HepG2 (cell line): ENCODE measurements around the gene VSIG8. TPM values are rescaled to one million over a fixed set of nuclear protein-coding genes. Genes with fewer than 3 reads are reported as not detected.

Source experiments
- ATAC-seq: fragments of 200-7000 bp; cut with Tn5 transposase; 3 replicates; pipeline ENCODE4 v1.9.1; 2020; ENCODE audit warnings: mild to moderate bottlenecking, moderate library complexity
- BruUV-seq: library from RNA; stranded (reverse); fragments of 400-500 nt; replicated peaks from 2 replicates; lab custom pipeline; 2021; lab: Mats Ljungman, UMichigan
- CTCF ChIA-PET: fragments of 300-600 bp; formaldehyde crosslinking; extraction: SDS; loops from one replicate; lab custom pipeline; 2021; ENCODE audit warnings: low total read pairs, inconsistent platforms, low intra/inter-chr PET ratio; lab: Yijun Ruan, JAX
- POLR2A ChIA-PET: fragments of 350-600 bp; sonication (Branson Sonifier 250); formaldehyde crosslinking; loops from one replicate; lab custom pipeline; 2020; ENCODE audit warnings: antibody characterized with exemption, inconsistent platforms; lab: Yijun Ruan, JAX
- DNase-seq: peaks from one replicate; pipeline ENCODE4 v3.0.0-alpha.2; 2015; ENCODE audit warnings: low spot score
- FAIRE-seq: peaks from 3 replicates; lab custom pipeline; 2011; peaks lifted over from hg19 to GRCh38; lab: Jason Lieb, UNC
- H2AFZ ChIP-seq: one replicate; pipeline ENCODE4 v1.6.1; 2011; ENCODE audit warnings: low read length, inconsistent platforms
- H3K27ac ChIP-seq: fragments of 300-600 bp; 3 replicates; pipeline ENCODE4 v1.8.0; 2011; ENCODE audit warnings: mixed run types, mild to moderate bottlenecking, mixed read lengths, low read length, inconsistent platforms; ENCODE audit not compliant: insufficient read depth; ENCODE audit errors: extremely low read length
- H3K27me3 ChIP-seq, 2 experiments: fragments of 200-600 bp in 1 of 2; 2 replicates in 1 of 2; 3 replicates in 1 of 2; pipeline versions ENCODE4 v1.6.0 to v1.8.0; 2011; ENCODE audit warnings: low read length in 2 of 2, mild to moderate bottlenecking in 2 of 2, moderate library complexity in 2 of 2, inconsistent platforms in 1 of 2; ENCODE audit not compliant: insufficient read depth in 2 of 2, control insufficient read depth in 1 of 2
- H3K36me3 ChIP-seq, 2 experiments: fragments of 200-600 bp in 1 of 2; replicated peaks in 1 of 2; 2 replicates in 1 of 2; 3 replicates in 1 of 2; pipeline versions ENCODE4 v1.5.1 to v1.8.0; 2011; ENCODE audit warnings: low read length in 2 of 2, inconsistent platforms in 1 of 2; ENCODE audit not compliant: insufficient read depth in 2 of 2, control insufficient read depth in 1 of 2
- H3K4me1 ChIP-seq: 2 replicates; pipeline ENCODE4 v1.5.1; 2012; ENCODE audit warnings: low read length, inconsistent platforms; ENCODE audit not compliant: insufficient read depth
- H3K4me2 ChIP-seq: 2 replicates; pipeline ENCODE4 v1.6.0; 2011; ENCODE audit warnings: low read depth, low read length, inconsistent platforms
- H3K4me3 ChIP-seq, 3 experiments: fragments of 200-600 bp in 1 of 3; sonication (generic), shearing (Covaris generic) in 1 of 3; replicated peaks in 1 of 3; 2 replicates each; pipeline ENCODE4 v1.5.1; 2011 to 2016; ENCODE audit warnings: low read length in 3 of 3, inconsistent platforms in 2 of 3, low read depth in 2 of 3, mild to moderate bottlenecking in 2 of 3, control low read depth in 1 of 3, mixed read lengths in 1 of 3; ENCODE audit not compliant: insufficient read depth in 1 of 3
- H3K79me2 ChIP-seq: one replicate; pipeline ENCODE4 v1.6.1; 2011; ENCODE audit warnings: low read length, inconsistent platforms; ENCODE audit not compliant: insufficient read depth
- H3K9ac ChIP-seq: 2 replicates; pipeline ENCODE4 v1.6.0; 2011; ENCODE audit warnings: mild to moderate bottlenecking, low read depth, low read length, inconsistent platforms; ENCODE audit not compliant: insufficient read depth
- H3K9me3 ChIP-seq: 2 replicates; pipeline ENCODE4 v1.5.1; 2012; ENCODE audit warnings: mild to moderate bottlenecking, low read length
- H4K20me1 ChIP-seq: 2 replicates; pipeline ENCODE4 v1.6.0; 2011; ENCODE audit warnings: inconsistent platforms, mild to moderate bottlenecking, low read length, moderate library complexity; ENCODE audit not compliant: insufficient read depth
- EHMT2 ChIP-seq: fragments of 200-600 bp; sonication (generic); IDR thresholded peaks from 2 replicates; pipeline ENCODE4 v1.7.0; 2017; ENCODE audit warnings: antibody characterized with exemption, low read depth, low read length, borderline replicate concordance
- MAFK ChIP-seq, 2 experiments: IDR thresholded peaks in 1 of 2; conservative IDR thresholded peaks in 1 of 2; 2 replicates each; pipeline ENCODE4 v1.6.1; 2011; ENCODE audit warnings: improper control_type of control experiment in 2 of 2, low read length in 2 of 2
- MNT ChIP-seq: fragments of 450-650 bp; IDR thresholded peaks from 2 replicates; pipeline ENCODE4 v1.6.1; 2016
- NONO ChIP-seq, 2 experiments: fragments of 450-650 bp in 1 of 2; sonication (generic) in 1 of 2; formaldehyde crosslinking in 1 of 2; IDR thresholded peaks in 1 of 2; conservative IDR thresholded peaks in 1 of 2; 2 replicates each; pipeline versions ENCODE4 v1.6.1 to v1.8.0; 2017 to 2022; ENCODE audit warnings: mild to moderate bottlenecking in 1 of 2, missing genetic modification reagents in 1 of 2, moderate library complexity in 1 of 2
- PCBP1 ChIP-seq: fragments of 200-400 bp; formaldehyde crosslinking; IDR thresholded peaks from 2 replicates; pipeline ENCODE4 v1.6.1; 2017; ENCODE audit warnings: mild to moderate bottlenecking, low read depth, low read length, borderline replicate concordance
- SAP130 ChIP-seq: IDR thresholded peaks from 2 replicates; pipeline ENCODE4 v1.6.1; 2016; ENCODE audit warnings: low read depth
- SNAPC4 ChIP-seq: sonication (generic); formaldehyde crosslinking; IDR thresholded peaks from 2 replicates; pipeline ENCODE4 v1.4.0; 2020; ENCODE audit warnings: mild to moderate bottlenecking, missing genetic modification reagents
- SPEN ChIP-seq: sonication (generic); formaldehyde crosslinking; IDR thresholded peaks from 2 replicates; pipeline ENCODE4 v1.5.1; 2020; ENCODE audit warnings: low read depth, mild to moderate bottlenecking, missing genetic modification reagents
- ZKSCAN8 ChIP-seq: IDR thresholded peaks from 2 replicates; pipeline ENCODE4 v1.6.1; 2016; ENCODE audit warnings: borderline replicate concordance, missing genetic modification reagents, missing compliant biosample characterization
- ZNF256 ChIP-seq: sonication (generic); formaldehyde crosslinking; conservative IDR thresholded peaks from 2 replicates; pipeline ENCODE4 v1.4.0; 2020; ENCODE audit warnings: missing genetic modification reagents
- ZNF431 ChIP-seq: sonication (generic); formaldehyde crosslinking; IDR thresholded peaks from 2 replicates; pipeline ENCODE4 v1.9.0; 2022; ENCODE audit warnings: missing genetic modification reagents, low read depth, mild to moderate bottlenecking, borderline replicate concordance
- ZNF572 ChIP-seq: sonication (generic); formaldehyde crosslinking; IDR thresholded peaks from 2 replicates; pipeline ENCODE4 v1.5.1; 2020; ENCODE audit warnings: mild to moderate bottlenecking, missing genetic modification reagents
- WGBS: methylation state at CpG from one replicate; pipeline ENCODE4 v1.1.6; 2017; ENCODE audit warnings: low lambda C conversion rate; 5-methylcytosine and 5-hydroxymethylcytosine counted together
- in situ Hi-C: cut with HindIII; loops from 2 replicates; pipeline ENCODE4 v1.10.0; 2017; ENCODE audit warnings: low pct_unique_long_range_greater_than_20kb; ENCODE audit not compliant: extremely low pct_ligation_motif_present
- intact Hi-C: fragments of 100-400 bp; cut with micrococcal nuclease; formaldehyde crosslinking; loops from one replicate; pipeline ENCODE4 v1.10.0; 2022; ENCODE audit not compliant: unreplicated experiment
- polyA plus RNA-seq, 8 experiments: library from polyadenylated mRNA; depleted of rRNA in 3 of 8; stranded (reverse) in 7 of 8; unstranded in 1 of 8; fragments of >200 nt; fragmentation: Illumina TruSeq in 4 of 8; extraction: Trizol in 4 of 8; gene quantifications; 2 replicates each; pipeline versions ENCODE4 v1.2.1 to v1.2.3, GENCODE V29; 2011 to 2016; ENCODE audit warnings: low read depth in 4 of 8, missing spikeins in 1 of 8, mixed read lengths in 1 of 8; ENCODE audit not compliant: insufficient read depth in 1 of 8
- total RNA-seq, 5 experiments: library from RNA; depleted of rRNA; stranded (reverse); fragments of >200 nt; fragmentation: Illumina TruSeq; extraction: Trizol; gene quantifications; 2 replicates each; pipeline ENCODE4 v1.2.3, GENCODE V29; 2016; ENCODE audit warnings: low read depth in 1 of 5

VSIG8 gene
- total and polyA plus RNA-seq, 2 of the 13 experiments (the other 11 are each of a cell fraction or from before 2014, with no cell fraction given) = not detected

- H3K4me2 ChIP-seq = no peak overlapping the region
- CTCF ChIA-PET = no interaction called here
- no peaks in the 10 kb centered on the region for H4K20me1 ChIP-seq
- ATAC-seq (no peak), FAIRE-seq (no peak), DNase-seq (no peak)
- no peak overlapping the region for H3K9ac ChIP-seq
- TF ChIP-seq MNT (peak; percentile 26), PCBP1 (no peak)
- H2AFZ ChIP-seq = no peak overlapping the region
- no peak overlapping the region for H3K27ac ChIP-seq
- in situ Hi-C loops (no loop called here), intact Hi-C loops (no loop called here)
- BruUV-seq = no TSS peak
- no peaks in the 10 kb centered on the region for H3K79me2 ChIP-seq
- POLR2A ChIA-PET = no interaction called here
- no peaks in the 10 kb centered on the region for H3K4me1 ChIP-seq
- no peak overlapping the region for H3K4me3 ChIP-seq
- H3K9me3 ChIP-seq = no peaks in the 10 kb centered on the region
- WGBS = no CpG with 5 or more reads among the region's 3 CpGs
- no peaks in the 10 kb centered on the region for H3K36me3 ChIP-seq
- H3K27me3 ChIP-seq = peaks cover 0 to 2% of the 10 kb centered on the region in 2 experiments; a peak in 2 of 5 replicates
These were observed 27.1 kb downstream of the VSIG8 start for GRCh38 chr1:159835356-159835755.

- intact Hi-C loops (no loop called here), in situ Hi-C loops (no loop called here)
- no peak overlapping the region for H3K9ac ChIP-seq
- DNase-seq = no peak
- no peaks in the 10 kb centered on the region for H3K9me3 ChIP-seq
- no peak overlapping the region for H3K27ac ChIP-seq
- no peaks in the 10 kb centered on the region for H3K79me2 ChIP-seq
- peaks cover 2 to 7% of the 10 kb centered on the region in 2 experiments; a peak in 4 of 5 replicates for H3K27me3 ChIP-seq
- no TSS peak for BruUV-seq
- H3K4me2 ChIP-seq = no peak overlapping the region
- H2AFZ ChIP-seq = no peak overlapping the region
- no peak overlapping the region for H3K4me3 ChIP-seq
- ChIA-PET CTCF (no interaction called here), POLR2A (no interaction called here)
- H3K4me1 ChIP-seq = no peaks in the 10 kb centered on the region
- no peak for FAIRE-seq
- H3K36me3 ChIP-seq = no peaks in the 10 kb centered on the region
- H4K20me1 ChIP-seq = no peaks in the 10 kb centered on the region
- ATAC-seq = no peak
- 26% methylated on average over 2 of the region's 2 CpGs for WGBS
- no peak for TF ChIP-seq SAP130
- no peak for TF ChIP-seq ZKSCAN8 (CRISPR knock-in tag)
- no peak for TF ChIP-seq ZNF431
- TF ChIP-seq SNAPC4 = no peak
- TF ChIP-seq MAFK (conservative IDR thresholded peaks at IDR 0.05 in 1 of 2, IDR thresholded peaks at IDR 0.05 in 1 of 2; ENCODE audit: low read length in 2 of 2) = no peak
- TF ChIP-seq ZNF256 (CRISPR knock-in tag) = no peak
- no peak for TF ChIP-seq SPEN (CRISPR knock-in tag)
- TF ChIP-seq NONO (IDR thresholded peaks at IDR 0.05) = no peak
- no peak for TF ChIP-seq NONO (CRISPR knock-in tag; conservative IDR thresholded peaks at IDR 0.05)
- TF ChIP-seq ZNF572 = no peak
- no peak for TF ChIP-seq EHMT2
These were observed 30.1 kb downstream of the VSIG8 start for GRCh38 chr1:159832309-159832708.
